Measurements from ENCODE around the gene WDFY3. TPM values are rescaled to one million over a fixed set of nuclear protein-coding genes. Genes with fewer than 3 reads are reported as not detected.

WDFY3 gene
- total and polyA plus RNA-seq, 10 donors: 1.6 to 208 (median 127) TPM

- Histone ChIP-seq H3K4me3 (no peak overlapping the region), H3K27me3 (replicated peaks in 1 of 7) (no peaks in the 10 kb centered on the region), H3K9me3 (no peaks in the 10 kb centered on the region), H3K36me3 (peaks cover 0 to 70% (median 8%) of the 10 kb centered on the region in 6 donors), H3K4me1 (no peaks in the 10 kb centered on the region), H3K27ac (no peak overlapping the region)
- intact Hi-C loops (cut with DNase I; ENCODE audit: low total_unique reads): no loop called here
- DNase-seq: no peak
- TF ChIP-seq POLR2AphosphoS5 (IDR thresholded peaks at IDR 0.05) (no peak), POLR2A (IDR thresholded peaks at IDR 0.05) (no peak)
- TF ChIP-seq, protein P1, sequence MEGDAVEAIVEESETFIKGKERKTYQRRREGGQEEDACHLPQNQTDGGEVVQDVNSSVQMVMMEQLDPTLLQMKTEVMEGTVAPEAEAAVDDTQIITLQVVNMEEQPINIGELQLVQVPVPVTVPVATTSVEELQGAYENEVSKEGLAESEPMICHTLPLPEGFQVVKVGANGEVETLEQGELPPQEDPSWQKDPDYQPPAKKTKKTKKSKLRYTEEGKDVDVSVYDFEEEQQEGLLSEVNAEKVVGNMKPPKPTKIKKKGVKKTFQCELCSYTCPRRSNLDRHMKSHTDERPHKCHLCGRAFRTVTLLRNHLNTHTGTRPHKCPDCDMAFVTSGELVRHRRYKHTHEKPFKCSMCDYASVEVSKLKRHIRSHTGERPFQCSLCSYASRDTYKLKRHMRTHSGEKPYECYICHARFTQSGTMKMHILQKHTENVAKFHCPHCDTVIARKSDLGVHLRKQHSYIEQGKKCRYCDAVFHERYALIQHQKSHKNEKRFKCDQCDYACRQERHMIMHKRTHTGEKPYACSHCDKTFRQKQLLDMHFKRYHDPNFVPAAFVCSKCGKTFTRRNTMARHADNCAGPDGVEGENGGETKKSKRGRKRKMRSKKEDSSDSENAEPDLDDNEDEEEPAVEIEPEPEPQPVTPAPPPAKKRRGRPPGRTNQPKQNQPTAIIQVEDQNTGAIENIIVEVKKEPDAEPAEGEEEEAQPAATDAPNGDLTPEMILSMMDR (IDR thresholded peaks at IDR 0.05 in 8 of 11, conservative IDR thresholded peaks at IDR 0.05 in 3 of 11): no peak
Measured at GRCh38 chr4:84800256-84800655, 166.2 kb downstream of the WDFY3 start.

GRCh38 chr4:84799318-84799717 is 167.2 kb downstream of the WDFY3 start:
- no peaks in the 10 kb centered on the region for H3K27me3 ChIP-seq (replicated peaks in 1 of 7)
- H3K27ac ChIP-seq: no peak overlapping the region
- no peak for DNase-seq
- 65 to 77% (median 73%) methylated on average over 3 of the region's 3 CpGs for WGBS, 5 donors
- no peak overlapping the region for H3K4me3 ChIP-seq
- H3K9me3 ChIP-seq: no peaks in the 10 kb centered on the region
- intact Hi-C loops (cut with DNase I; ENCODE audit: low total_unique reads): no loop called here
- TF ChIP-seq, protein P1 (IDR thresholded peaks at IDR 0.05 in 8 of 11, conservative IDR thresholded peaks at IDR 0.05 in 3 of 11): no peak
- TF ChIP-seq POLR2AphosphoS5 (IDR thresholded peaks at IDR 0.05): no peak
- no peak for TF ChIP-seq POLR2A (IDR thresholded peaks at IDR 0.05)
- H3K4me1 ChIP-seq: no peaks in the 10 kb centered on the region
- peaks cover 0 to 80% (median 8%) of the 10 kb centered on the region in 6 donors for H3K36me3 ChIP-seq

- 83 to 93% (median 92%) methylated on average over 3 of the region's 3 CpGs for WGBS, 5 donors
- Histone ChIP-seq H3K4me3 (no peak overlapping the region), H3K27me3 (replicated peaks in 1 of 7) (no peaks in the 10 kb centered on the region), H3K36me3 (peaks cover 0 to 86% (median 4%) of the 10 kb centered on the region in 6 donors), H3K4me1 (no peaks in the 10 kb centered on the region), H3K9me3 (no peaks in the 10 kb centered on the region), H3K27ac (no peak overlapping the region)
- TF ChIP-seq, protein P1 (IDR thresholded peaks at IDR 0.05 in 8 of 11, conservative IDR thresholded peaks at IDR 0.05 in 3 of 11): no peak
- TF ChIP-seq POLR2AphosphoS5 (IDR thresholded peaks at IDR 0.05) (no peak), POLR2A (IDR thresholded peaks at IDR 0.05) (no peak)
- intact Hi-C loops (cut with DNase I; ENCODE audit: low total_unique reads): no loop called here
- DNase-seq: no peak
Measured at GRCh38 chr4:84796394-84796793, 170.1 kb downstream of the WDFY3 start.

- intact Hi-C loops (cut with DNase I; ENCODE audit: low total_unique reads): no loop called here
- peaks cover 0 to 93% (median 2%) of the 10 kb centered on the region in 6 donors for H3K36me3 ChIP-seq
Measured at GRCh38 chr4:84792366-84793301, 173.9 kb downstream of the WDFY3 start.

More at GRCh38 chr4:84792366-84793301, 173.9 kb downstream of the WDFY3 start:
- Histone ChIP-seq H3K9me3 (no peaks in the 10 kb centered on the region), H3K27me3 (replicated peaks in 1 of 7) (no peaks in the 10 kb centered on the region), H3K27ac (no peak overlapping the region), H3K4me3 (no peak overlapping the region), H3K4me1 (no peaks in the 10 kb centered on the region)
- TF ChIP-seq, protein P1 (IDR thresholded peaks at IDR 0.05 in 8 of 11, conservative IDR thresholded peaks at IDR 0.05 in 3 of 11): no peak
- TF ChIP-seq POLR2AphosphoS5 (IDR thresholded peaks at IDR 0.05): no peak
- TF ChIP-seq POLR2A (IDR thresholded peaks at IDR 0.05): no peak
- no peak for DNase-seq
- 69 to 90% (median 81%) methylated on average over 4 of the region's 4 CpGs for WGBS, 5 donors

Data from spleen (tissue), 11 donors.